ENCODE data around the gene FAF1. TPM values are rescaled to one million over a fixed set of nuclear protein-coding genes. Genes with fewer than 3 reads are reported as not detected.

The FAF1 gene
- total RNA-seq, 1 donor from 2014 or later = 54.3 TPM

DNA sequence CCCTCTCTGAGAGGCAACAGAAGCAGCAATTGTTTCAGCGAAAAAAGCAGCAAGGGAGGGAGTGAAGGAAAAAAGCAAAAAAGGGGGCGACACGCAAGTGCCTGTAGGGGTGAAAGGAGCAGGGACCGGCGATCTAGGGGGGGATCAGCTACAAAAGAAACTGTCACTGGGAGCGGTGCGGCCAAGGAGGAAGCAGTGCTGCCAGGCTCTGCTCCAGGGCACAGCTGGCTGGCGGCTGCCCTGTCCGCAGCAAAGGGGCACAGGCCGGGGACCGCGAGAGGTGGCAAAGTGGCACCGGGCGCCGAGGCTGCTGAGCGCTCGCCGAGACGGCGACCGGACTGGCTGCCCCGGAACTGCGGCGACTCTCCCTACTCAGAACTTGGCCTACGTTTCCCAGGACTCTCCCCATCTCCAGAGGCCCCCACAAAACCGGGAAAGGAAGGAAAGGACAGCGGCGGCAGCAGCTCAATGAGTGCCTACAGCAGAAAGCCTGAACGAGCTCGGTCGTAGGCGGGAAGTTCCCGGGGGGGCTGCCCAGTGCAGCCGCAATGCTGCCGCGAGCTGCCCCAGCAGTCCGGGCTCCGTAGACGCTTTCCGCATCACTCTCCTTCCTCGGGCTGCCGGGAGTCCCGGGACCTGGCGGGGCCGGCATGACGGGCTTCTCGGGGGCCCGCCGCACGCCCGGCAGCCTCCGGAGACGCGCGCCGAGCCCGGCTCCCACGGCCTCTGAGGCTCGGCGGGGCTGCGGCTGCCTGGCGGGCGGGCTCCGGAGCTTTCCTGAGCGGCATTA lies 8.9 kb upstream of the FAF1 start:
- H3K27me3 Mint-ChIP-seq (ENCODE audit: unreplicated experiment) = peaks cover 17% of the 10 kb centered on the region
- H3K27ac Mint-ChIP-seq (ENCODE audit: unreplicated experiment) = no peak overlapping the region
- TF ChIP-seq, protein P1, sequence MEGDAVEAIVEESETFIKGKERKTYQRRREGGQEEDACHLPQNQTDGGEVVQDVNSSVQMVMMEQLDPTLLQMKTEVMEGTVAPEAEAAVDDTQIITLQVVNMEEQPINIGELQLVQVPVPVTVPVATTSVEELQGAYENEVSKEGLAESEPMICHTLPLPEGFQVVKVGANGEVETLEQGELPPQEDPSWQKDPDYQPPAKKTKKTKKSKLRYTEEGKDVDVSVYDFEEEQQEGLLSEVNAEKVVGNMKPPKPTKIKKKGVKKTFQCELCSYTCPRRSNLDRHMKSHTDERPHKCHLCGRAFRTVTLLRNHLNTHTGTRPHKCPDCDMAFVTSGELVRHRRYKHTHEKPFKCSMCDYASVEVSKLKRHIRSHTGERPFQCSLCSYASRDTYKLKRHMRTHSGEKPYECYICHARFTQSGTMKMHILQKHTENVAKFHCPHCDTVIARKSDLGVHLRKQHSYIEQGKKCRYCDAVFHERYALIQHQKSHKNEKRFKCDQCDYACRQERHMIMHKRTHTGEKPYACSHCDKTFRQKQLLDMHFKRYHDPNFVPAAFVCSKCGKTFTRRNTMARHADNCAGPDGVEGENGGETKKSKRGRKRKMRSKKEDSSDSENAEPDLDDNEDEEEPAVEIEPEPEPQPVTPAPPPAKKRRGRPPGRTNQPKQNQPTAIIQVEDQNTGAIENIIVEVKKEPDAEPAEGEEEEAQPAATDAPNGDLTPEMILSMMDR (IDR thresholded peaks at IDR 0.05; ENCODE audit: unreplicated experiment) = no peak
- no peaks in the 10 kb centered on the region for H3K9me3 Mint-ChIP-seq (ENCODE audit: unreplicated experiment)
- H3K36me3 Mint-ChIP-seq (ENCODE audit: low read depth, unreplicated experiment) = no peaks in the 10 kb centered on the region
- DNase-seq (ENCODE audit: low spot score) = peak; percentile 30
- peaks cover 7% of the 10 kb centered on the region for H3K4me1 Mint-ChIP-seq (ENCODE audit: unreplicated experiment)
- H3K4me3 Mint-ChIP-seq (ENCODE audit: unreplicated experiment) = peak overlapping the region; percentile 90

GRCh38 chr1:50968158-50968820 lies 8.2 kb upstream of the FAF1 start:
- Mint-ChIP-seq H3K27me3 (ENCODE audit: unreplicated experiment) (peaks cover 11% of the 10 kb centered on the region), H3K4me1 (ENCODE audit: unreplicated experiment) (peaks cover 7% of the 10 kb centered on the region), H3K4me3 (ENCODE audit: unreplicated experiment) (peak overlapping the region; percentile 90), H3K27ac (ENCODE audit: unreplicated experiment) (no peak overlapping the region), H3K36me3 (ENCODE audit: low read depth, unreplicated experiment) (no peaks in the 10 kb centered on the region), H3K9me3 (ENCODE audit: unreplicated experiment) (no peaks in the 10 kb centered on the region)
- DNase-seq (ENCODE audit: low spot score) = peak; percentile 83
- TF ChIP-seq, protein P1 (IDR thresholded peaks at IDR 0.05; ENCODE audit: unreplicated experiment) = no peak

- Mint-ChIP-seq H3K27ac (ENCODE audit: unreplicated experiment) (no peak overlapping the region), H3K36me3 (ENCODE audit: low read depth, unreplicated experiment) (no peaks in the 10 kb centered on the region), H3K4me3 (ENCODE audit: unreplicated experiment) (peak overlapping the region; percentile 59), H3K9me3 (ENCODE audit: unreplicated experiment) (no peaks in the 10 kb centered on the region), H3K4me1 (ENCODE audit: unreplicated experiment) (peaks cover 7% of the 10 kb centered on the region), H3K27me3 (ENCODE audit: unreplicated experiment) (peaks cover 11% of the 10 kb centered on the region)
- TF ChIP-seq, protein P1 (IDR thresholded peaks at IDR 0.05; ENCODE audit: unreplicated experiment) = no peak
- no peak for DNase-seq (ENCODE audit: low spot score)
Measured at GRCh38 chr1:50967416-50968157, 7.5 kb upstream of the FAF1 start.

DNA sequence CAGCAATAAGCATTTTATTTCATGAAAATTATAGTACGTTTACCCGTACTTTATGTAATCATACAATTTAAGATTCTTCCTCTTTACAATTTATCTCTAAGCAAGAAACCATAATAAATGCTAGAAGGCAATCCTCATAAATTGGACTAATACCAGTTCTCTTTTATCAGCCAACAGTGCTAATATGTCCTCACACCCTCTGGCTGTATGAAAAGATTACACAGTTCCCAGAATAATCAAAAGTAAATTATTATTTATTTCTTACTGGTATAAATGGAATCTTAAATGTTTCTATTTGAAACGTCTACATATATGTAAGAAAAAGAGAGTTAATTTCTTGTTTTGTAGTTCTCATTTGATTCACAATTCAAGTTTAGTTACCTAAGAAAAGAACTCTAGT lies 6.9 kb upstream of the FAF1 start:
- no peak overlapping the region for H3K4me3 Mint-ChIP-seq (ENCODE audit: unreplicated experiment)
- TF ChIP-seq, protein P1 (IDR thresholded peaks at IDR 0.05; ENCODE audit: unreplicated experiment) = no peak
- H3K36me3 Mint-ChIP-seq (ENCODE audit: low read depth, unreplicated experiment) = no peaks in the 10 kb centered on the region
- H3K27me3 Mint-ChIP-seq (ENCODE audit: unreplicated experiment) = peaks cover 11% of the 10 kb centered on the region
- DNase-seq (ENCODE audit: low spot score) = no peak
- peaks cover 7% of the 10 kb centered on the region for H3K4me1 Mint-ChIP-seq (ENCODE audit: unreplicated experiment)
- H3K9me3 Mint-ChIP-seq (ENCODE audit: unreplicated experiment) = no peaks in the 10 kb centered on the region
- H3K27ac Mint-ChIP-seq (ENCODE audit: unreplicated experiment) = no peak overlapping the region

Measured in endothelial cell (in vitro differentiated cells).